Astrocyte of the cerebellum (primary cell): ENCODE results near the gene PPP1R18.
A peak's percentile ranks its signal among the peaks of the same experiment; 100 is the strongest.

Experiments
- DNase-seq: peaks from one replicate; pipeline ENCODE4 v3.0.0-alpha.2; 2011; ENCODE audit warnings: low read depth
- H3K4me3 ChIP-seq: 2 replicates; pipeline ENCODE4 v1.5.1; 2011; ENCODE audit warnings: mild to moderate bottlenecking, low read depth, low read length, moderate library complexity
- CTCF ChIP-seq: IDR thresholded peaks from 2 replicates; pipeline ENCODE4 v1.5.1; 2012; ENCODE audit warnings: low read length, low read depth, moderate library complexity, mild to moderate bottlenecking; ENCODE audit errors: missing control alignments
- in situ Hi-C: cut with HindIII; loops from 2 replicates; pipeline ENCODE4 v1.10.0; 2017; ENCODE audit warnings: low sequenced_read_pairs

The PPP1R18 gene

GRCh38 chr6:30686908-30687658 is 638 bp upstream of the PPP1R18 start:
- TF ChIP-seq CTCF: no peak
- in situ Hi-C loops: no loop called here
- DNase-seq: peak; percentile 67
- peak overlapping the region; percentile 94 for H3K4me3 ChIP-seq

GRCh38 chr6:30685157-30686008 is 1.1 kb downstream of the PPP1R18 start:
- DNase-seq: no peak
- peak overlapping the region; percentile 94 for H3K4me3 ChIP-seq
- TF ChIP-seq CTCF: peak; percentile 37
- in situ Hi-C loops: no loop called here

- peak overlapping the region; percentile 94 for H3K4me3 ChIP-seq
- in situ Hi-C loops: no loop called here
- no peak for DNase-seq
- no peak for TF ChIP-seq CTCF
Measured at GRCh38 chr6:30684386-30685156, 1.9 kb downstream of the PPP1R18 start.

GRCh38 chr6:30683980-30684338 is 2.5 kb downstream of the PPP1R18 start:
- TF ChIP-seq CTCF: no peak
- DNase-seq: no peak
- H3K4me3 ChIP-seq: peak overlapping the region; percentile 94
- in situ Hi-C loops: no loop called here

GRCh38 chr6:30683183-30683979 is 3.1 kb downstream of the PPP1R18 start:
- DNase-seq: no peak
- H3K4me3 ChIP-seq: peak overlapping the region; percentile 94
- in situ Hi-C loops: no loop called here
- no peak for TF ChIP-seq CTCF
